Head of caudate nucleus (tissue), 42 donors: ENCODE data around the gene EXD3.
A peak's percentile ranks its signal among the peaks of the same experiment; 100 is the strongest.
"Not testable (repeated sequence)": the region's sequence is repeated elsewhere in the genome, so short reads cannot be mapped to it uniquely, and the experiment has no call there.

Source experiments
- DNase-seq, 42 donors: peaks; one replicate each; pipeline versions ENCODE4 v3.0.0 to v3.0.0-alpha.2; 2020 to 2021; ENCODE audit warnings: mixed read lengths in 7 of 42
- intact Hi-C: fragments of 100-400 bp; cut with DNase I; formaldehyde crosslinking; loops from one replicate; pipeline ENCODE4 v1.15.0; 2022

The EXD3 gene

GRCh38 chr9:137267933-137268355 is 155.0 kb downstream of the EXD3 start:
- intact Hi-C loops, result no loop called here
- no peak for DNase-seq

DNA sequence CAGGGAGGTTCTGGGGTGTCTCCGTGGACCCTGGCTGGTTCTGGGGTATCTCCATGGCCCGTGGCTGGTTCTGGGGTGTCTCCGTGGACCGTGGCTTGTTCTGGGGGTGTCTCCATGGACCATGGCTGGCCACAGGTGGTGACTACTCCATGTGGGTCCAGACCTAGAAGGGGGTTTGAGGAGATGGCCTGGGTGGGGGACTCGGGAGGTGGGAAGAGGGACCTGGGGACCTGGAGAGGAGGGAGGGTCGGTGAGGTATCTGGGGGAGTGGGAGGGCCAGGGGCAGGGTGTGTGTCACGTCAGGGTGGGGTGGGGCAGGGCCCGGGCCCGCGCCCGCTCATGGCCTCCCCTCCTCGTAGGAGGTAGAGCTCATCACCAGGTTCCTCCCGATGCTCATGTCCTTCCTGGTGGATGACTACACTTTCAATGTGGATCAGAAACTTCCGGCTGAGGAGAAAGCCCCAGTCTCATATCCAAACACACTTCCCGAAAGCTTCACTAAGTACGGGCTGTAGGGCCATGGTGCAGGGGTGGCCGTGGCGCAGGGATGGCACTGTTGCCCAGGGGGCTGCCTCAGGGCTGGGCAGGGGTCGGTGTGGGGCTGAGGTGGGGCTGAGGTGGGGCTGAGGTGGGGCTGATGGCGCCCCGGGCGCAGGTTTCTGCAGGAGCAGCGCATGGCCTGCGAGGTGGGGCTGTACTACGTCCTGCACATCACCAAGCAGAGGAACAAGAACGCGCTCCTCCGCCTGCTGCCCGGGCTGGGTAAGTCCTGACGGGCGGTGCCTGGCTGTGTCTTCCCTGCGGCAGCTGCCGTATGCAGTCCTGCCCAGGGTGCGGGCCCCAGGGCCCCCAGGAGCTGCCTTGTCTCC is 156.1 kb downstream of the EXD3 start:
- DNase-seq, result no peak
- intact Hi-C loops, result no loop called here

DNA sequence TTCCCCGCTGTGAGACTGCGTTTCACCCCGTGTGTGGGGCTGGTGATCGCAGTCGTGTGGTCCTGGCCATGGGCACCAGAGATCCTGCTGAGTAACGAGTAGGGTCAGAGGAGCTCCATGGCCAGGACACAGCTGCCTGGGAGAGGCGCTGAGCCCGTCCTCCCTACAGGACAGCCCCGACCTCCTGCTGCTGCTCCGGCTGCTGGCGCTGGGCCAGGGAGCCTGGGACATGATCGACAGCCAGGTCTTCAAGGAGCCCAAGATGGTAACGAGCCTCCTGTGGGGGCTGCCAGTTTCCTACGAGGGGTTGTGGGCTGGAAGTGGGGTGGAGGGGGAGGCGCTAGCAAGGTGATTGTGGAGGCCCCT is 156.8 kb downstream of the EXD3 start:
- intact Hi-C loops, result no loop called here
- no peak for DNase-seq

DNA sequence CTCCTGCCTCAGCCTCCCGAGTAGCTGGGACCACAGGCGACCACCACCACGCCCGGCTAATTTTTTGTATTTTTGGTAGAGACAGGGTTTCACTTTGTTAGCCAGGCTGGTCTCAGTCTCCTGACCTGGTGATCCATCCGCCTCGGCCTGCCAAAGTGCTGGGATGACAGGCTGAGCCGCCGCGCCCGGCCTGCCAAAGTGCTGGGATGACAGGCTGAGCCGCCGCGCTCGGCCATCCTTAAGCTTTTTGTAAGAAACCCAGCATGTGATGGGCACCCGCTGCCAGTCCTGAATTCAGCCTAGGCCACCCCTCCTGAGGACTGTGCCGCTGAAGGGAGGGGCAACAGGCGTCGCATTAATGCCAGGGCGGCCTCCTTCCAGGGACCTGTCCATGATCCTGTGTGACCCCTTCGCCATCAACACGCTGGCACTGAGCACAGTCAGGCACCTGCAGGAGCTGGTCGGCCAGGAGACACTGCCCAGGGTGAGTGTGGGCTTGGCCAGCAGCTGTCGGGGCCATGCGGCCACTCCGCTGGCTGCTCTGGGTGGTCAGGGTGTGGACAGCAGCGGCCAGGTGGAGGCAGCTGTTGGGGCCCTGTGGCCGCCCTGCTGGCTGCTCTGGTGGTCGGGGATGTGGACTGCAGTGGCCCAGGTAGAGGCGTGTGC is 157.3 kb downstream of the EXD3 start:
- intact Hi-C loops, result no loop called here
- no peak for DNase-seq

DNA sequence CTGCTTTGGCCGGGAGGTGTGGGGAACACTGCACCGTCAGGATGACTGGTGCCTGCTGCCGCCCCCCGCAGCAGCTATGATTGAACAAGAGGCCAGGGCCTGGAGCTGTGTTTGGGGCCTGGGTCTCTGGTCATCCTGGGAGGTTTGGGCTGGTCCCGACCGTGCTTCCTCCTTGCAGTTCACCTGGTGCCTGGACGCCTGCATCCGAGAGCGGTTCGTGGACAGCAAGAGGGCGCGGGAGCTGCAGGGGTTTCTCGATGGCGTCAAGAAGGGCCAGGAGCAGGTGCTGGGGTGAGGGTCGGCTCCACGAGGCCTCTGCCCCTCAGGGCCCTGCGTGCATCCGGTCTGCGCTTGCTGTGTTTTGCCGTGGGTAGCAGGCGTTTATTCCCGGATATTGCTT is 158.9 kb downstream of the EXD3 start:
- no peak for DNase-seq
- intact Hi-C loops, result no loop called here

GRCh38 chr9:137263506-137263905 is 159.5 kb downstream of the EXD3 start:
- DNase-seq, result no peak
- intact Hi-C loops, result no loop called here

DNA sequence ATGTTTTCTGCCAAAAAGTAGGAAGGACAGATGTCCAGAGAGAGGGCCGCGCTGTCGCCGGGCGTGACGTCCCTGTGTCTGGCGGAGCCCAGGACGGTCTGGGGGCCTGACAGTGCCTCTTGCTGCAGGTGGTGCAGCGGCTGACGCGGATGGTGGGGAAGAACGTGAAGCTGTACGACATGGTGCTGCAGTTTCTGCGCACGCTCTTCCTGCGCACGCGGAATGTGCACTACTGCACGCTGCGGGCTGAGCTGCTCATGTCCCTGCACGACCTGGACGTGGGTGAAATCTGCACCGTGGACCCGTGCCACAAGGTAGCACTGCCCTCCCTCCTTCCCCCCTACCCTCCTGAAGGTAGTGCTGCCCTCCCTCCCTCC is 160.1 kb downstream of the EXD3 start:
- intact Hi-C loops, result no loop called here
- DNase-seq, result no peak

GRCh38 chr9:137262173-137262908 is 160.6 kb downstream of the EXD3 start:
- intact Hi-C loops, result not testable (repeated sequence)
- DNase-seq, result peak in 13 of 42 donors; percentile 30 to 66 (median 45)
